Glutamatergic neuron (in vitro differentiated cells): Measurements from ENCODE around the gene CNST. TPM values are rescaled to one million over a fixed set of nuclear protein-coding genes. Genes with fewer than 3 reads are reported as not detected.
"Not testable (repeated sequence)": the region's sequence is repeated elsewhere in the genome, so short reads cannot be mapped to it uniquely, and the experiment has no call there.

Source experiments
- DNase-seq: peaks from one replicate; pipeline ENCODE4 v3.0.0; 2022
- H3K27ac Mint-ChIP-seq: one replicate; pipeline ENCODE4 v1.8.0; 2020; ENCODE audit warnings: mild to moderate bottlenecking, mixed read lengths, inconsistent platforms; ENCODE audit not compliant: unreplicated experiment
- H3K27me3 Mint-ChIP-seq: one replicate; pipeline ENCODE4 v1.8.0; 2020; ENCODE audit warnings: mild to moderate bottlenecking, moderate library complexity, mixed read lengths, inconsistent platforms; ENCODE audit not compliant: unreplicated experiment
- H3K36me3 Mint-ChIP-seq: one replicate; pipeline ENCODE4 v1.8.0; 2020; ENCODE audit warnings: mild to moderate bottlenecking, mixed read lengths, inconsistent platforms; ENCODE audit not compliant: unreplicated experiment
- H3K4me1 Mint-ChIP-seq: one replicate; pipeline ENCODE4 v1.8.0; 2020; ENCODE audit warnings: mild to moderate bottlenecking, low read depth, mixed read lengths, inconsistent platforms; ENCODE audit not compliant: unreplicated experiment
- H3K4me3 Mint-ChIP-seq: one replicate; pipeline ENCODE4 v1.8.0; 2020; ENCODE audit warnings: mild to moderate bottlenecking, mixed read lengths, inconsistent platforms; ENCODE audit not compliant: unreplicated experiment
- H3K9me3 Mint-ChIP-seq: one replicate; pipeline ENCODE4 v1.8.0; 2020; ENCODE audit warnings: mild to moderate bottlenecking, moderate library complexity, mixed read lengths, inconsistent platforms; ENCODE audit not compliant: unreplicated experiment
- total RNA-seq: library from RNA; stranded (reverse); fragmentation: NEBNext Ultra II Directional; extraction: Animal tissue kit (Norgen Biotek cat#: 25700); gene quantifications from one replicate; pipeline ENCODE4 v1.2.1, GENCODE V29; 2021; ENCODE audit not compliant: unreplicated experiment
- TF ChIP-seq, protein P1 (sequence below): fragments of 200-600 bp; sonication (generic); IDR thresholded peaks from one replicate; pipeline ENCODE4 v1.5.0; 2021; ENCODE audit not compliant: partially characterized antibody, unreplicated experiment

The CNST gene
- total RNA-seq, 1 donor from 2014 or later: 87.2 TPM

DNA sequence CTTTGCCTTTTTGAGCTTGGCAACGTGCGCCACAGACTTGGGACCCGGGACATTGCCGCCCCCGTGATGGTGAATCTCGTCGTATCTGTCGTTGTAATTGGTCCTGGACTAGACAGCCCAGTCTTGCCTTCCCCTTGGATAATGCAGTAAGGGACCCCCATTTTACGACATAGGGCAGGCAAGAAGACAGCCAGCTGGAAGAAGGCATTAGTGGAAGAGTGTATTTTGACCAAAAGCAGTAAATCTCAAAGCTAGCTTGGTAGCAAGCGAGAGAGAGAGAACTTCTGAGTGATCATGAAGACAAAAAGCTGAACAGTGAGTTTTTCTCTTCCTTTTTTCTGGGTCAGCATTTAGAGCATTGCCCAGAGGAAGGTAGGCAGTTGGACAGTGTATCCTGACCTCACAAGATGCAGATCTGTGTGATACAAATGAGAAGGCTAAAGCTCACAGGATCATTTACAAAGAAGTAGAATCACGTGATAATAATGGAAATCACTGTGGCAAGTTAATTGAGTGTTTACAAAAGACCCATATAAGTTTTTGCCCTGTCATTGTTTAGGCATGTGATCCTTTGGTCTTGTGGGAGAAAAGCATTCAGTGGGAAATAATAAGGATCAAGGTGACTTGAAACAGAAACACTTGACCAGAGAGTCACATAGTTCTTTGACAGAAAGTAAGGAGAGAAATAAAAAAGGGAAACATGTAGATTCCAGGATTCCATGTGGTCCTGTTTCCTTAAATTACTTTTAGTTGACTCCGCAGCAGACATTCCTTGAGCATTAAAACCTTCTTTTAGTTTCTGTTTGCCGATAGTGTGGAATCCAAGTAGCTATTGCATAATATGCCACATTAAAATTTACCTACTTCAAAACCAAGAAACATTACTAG, 66.3 kb downstream of the CNST start:
- no peak overlapping the region for H3K4me3 Mint-ChIP-seq
- no peaks in the 10 kb centered on the region for H3K9me3 Mint-ChIP-seq
- peaks cover 10% of the 10 kb centered on the region for H3K36me3 Mint-ChIP-seq
- H3K4me1 Mint-ChIP-seq: no peaks in the 10 kb centered on the region
- no peaks in the 10 kb centered on the region for H3K27me3 Mint-ChIP-seq
- H3K27ac Mint-ChIP-seq: no peak overlapping the region
- no peak for DNase-seq
- TF ChIP-seq, protein P1, sequence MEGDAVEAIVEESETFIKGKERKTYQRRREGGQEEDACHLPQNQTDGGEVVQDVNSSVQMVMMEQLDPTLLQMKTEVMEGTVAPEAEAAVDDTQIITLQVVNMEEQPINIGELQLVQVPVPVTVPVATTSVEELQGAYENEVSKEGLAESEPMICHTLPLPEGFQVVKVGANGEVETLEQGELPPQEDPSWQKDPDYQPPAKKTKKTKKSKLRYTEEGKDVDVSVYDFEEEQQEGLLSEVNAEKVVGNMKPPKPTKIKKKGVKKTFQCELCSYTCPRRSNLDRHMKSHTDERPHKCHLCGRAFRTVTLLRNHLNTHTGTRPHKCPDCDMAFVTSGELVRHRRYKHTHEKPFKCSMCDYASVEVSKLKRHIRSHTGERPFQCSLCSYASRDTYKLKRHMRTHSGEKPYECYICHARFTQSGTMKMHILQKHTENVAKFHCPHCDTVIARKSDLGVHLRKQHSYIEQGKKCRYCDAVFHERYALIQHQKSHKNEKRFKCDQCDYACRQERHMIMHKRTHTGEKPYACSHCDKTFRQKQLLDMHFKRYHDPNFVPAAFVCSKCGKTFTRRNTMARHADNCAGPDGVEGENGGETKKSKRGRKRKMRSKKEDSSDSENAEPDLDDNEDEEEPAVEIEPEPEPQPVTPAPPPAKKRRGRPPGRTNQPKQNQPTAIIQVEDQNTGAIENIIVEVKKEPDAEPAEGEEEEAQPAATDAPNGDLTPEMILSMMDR: no peak

DNA sequence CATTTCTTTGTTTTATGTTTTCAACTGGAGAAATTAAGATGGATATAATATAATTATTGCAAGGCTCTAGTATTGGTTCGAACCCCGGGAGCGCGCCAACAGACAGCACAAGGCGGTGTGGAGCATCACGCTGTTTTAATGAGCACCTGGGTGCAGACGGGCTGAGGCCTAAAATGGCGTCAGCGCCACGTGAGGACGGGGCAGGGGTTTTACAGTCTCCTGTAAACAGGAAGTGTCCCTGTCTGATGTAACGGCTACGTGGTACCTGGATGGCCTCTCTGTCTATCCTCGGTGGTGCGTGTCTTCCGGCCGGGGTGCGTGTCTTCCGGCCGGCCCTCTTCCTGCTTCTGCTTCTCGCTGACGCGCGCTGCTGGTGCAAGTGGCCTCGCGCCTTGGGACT, 68.4 kb downstream of the CNST start:
- not testable (repeated sequence) for H3K36me3 Mint-ChIP-seq, H3K27me3 Mint-ChIP-seq, H3K9me3 Mint-ChIP-seq, H3K4me1 Mint-ChIP-seq, DNase-seq, H3K27ac Mint-ChIP-seq, H3K4me3 Mint-ChIP-seq

DNA sequence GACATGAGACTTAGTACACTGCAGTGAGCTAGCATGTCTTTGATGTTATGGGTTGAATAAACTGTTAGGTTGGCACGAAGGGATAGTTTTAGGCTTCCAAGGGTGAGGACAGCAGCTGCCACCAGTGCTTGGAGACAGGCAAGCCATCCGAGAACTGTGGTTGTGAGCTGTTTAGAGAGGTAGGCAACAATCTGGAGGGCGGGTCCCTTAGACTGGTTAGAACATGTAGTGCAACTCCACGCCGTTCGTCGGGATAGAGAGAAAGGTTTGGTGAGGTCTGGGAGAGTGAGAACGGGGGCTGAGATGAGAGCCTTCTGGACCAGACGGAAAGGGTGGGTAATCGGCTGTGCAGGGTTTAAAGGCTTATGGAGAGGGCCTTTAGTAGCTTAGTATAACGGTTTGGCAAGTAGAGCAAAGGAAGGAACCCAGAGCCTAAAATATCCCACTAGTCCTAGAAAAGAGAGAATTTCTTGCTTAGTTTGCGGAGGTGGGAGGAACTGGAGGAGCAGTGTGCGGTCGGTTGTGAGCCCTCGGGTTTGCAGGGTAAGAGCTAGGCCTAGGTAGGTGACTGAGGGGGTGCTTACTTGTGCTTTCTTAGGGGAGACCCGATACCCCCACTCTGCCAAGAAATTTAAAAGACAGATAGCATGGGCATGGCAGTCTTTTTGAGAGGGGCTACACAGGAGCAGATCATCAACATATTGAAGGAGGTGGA, 72.8 kb downstream of the CNST start:
- TF ChIP-seq, protein P1: no peak
- no peak for DNase-seq
- H3K9me3 Mint-ChIP-seq: no peaks in the 10 kb centered on the region

DNA sequence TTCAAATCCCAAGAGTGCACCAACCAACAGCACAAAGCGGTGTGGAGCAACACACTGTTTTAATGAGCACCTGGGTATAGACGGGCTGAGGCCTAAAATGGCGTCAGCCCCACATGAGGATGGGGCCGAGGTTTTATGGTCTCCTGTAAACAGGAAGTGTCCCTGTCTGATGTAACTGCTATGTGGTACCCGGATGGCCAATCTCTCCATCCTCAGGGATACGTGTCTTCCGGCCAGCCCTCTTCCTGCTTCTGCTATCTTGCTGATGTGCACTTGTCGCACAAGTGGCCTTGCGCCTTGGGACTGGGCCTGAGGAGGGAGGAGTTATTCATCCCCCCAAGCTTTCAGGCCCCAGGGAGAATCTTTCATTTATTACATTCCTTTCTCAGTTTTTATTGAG, 73.5 kb downstream of the CNST start:
- Mint-ChIP-seq H3K4me1 (peaks cover 4% of the 10 kb centered on the region), H3K4me3 (no peak overlapping the region), H3K27me3 (no peaks in the 10 kb centered on the region), H3K27ac (no peak overlapping the region), H3K36me3 (peaks cover 10% of the 10 kb centered on the region), H3K9me3 (no peaks in the 10 kb centered on the region)
- TF ChIP-seq, protein P1: no peak
- DNase-seq: no peak

More for the DNA sequence above, 72.8 kb downstream of the CNST start:
- Mint-ChIP-seq H3K4me1 (no peaks in the 10 kb centered on the region), H3K36me3 (peaks cover 15% of the 10 kb centered on the region), H3K27me3 (no peaks in the 10 kb centered on the region), H3K27ac (no peak overlapping the region), H3K4me3 (no peak overlapping the region)

DNA sequence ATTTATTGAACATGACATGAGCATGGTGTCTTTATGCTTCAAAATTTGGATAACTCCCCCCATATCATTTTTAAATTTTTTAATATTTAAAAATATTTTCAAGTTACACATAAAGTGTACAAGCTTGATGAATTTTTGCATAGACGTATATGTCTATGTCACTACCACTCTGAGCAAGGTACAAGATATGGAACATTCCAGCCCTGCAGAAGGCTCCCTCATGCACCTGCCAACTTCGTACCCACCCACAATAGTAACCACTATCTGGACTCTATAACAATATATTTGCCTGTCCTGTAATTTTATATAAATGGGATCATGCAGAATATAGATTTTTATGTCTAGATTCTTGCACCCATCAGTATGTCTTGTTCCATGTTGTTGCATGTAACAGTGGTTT, 74.5 kb downstream of the CNST start:
- H3K4me1 Mint-ChIP-seq: peaks cover 8% of the 10 kb centered on the region
- H3K36me3 Mint-ChIP-seq: peaks cover 8% of the 10 kb centered on the region
- H3K4me3 Mint-ChIP-seq: no peak overlapping the region
- H3K27ac Mint-ChIP-seq: no peak overlapping the region
- DNase-seq: no peak
- peaks cover 2% of the 10 kb centered on the region for H3K9me3 Mint-ChIP-seq
- TF ChIP-seq, protein P1: no peak
- no peaks in the 10 kb centered on the region for H3K27me3 Mint-ChIP-seq
